Measurements from ENCODE around the gene VWA5B2.
A peak's percentile ranks its signal among the peaks of the same experiment; 100 is the strongest.

The VWA5B2 gene

DNA sequence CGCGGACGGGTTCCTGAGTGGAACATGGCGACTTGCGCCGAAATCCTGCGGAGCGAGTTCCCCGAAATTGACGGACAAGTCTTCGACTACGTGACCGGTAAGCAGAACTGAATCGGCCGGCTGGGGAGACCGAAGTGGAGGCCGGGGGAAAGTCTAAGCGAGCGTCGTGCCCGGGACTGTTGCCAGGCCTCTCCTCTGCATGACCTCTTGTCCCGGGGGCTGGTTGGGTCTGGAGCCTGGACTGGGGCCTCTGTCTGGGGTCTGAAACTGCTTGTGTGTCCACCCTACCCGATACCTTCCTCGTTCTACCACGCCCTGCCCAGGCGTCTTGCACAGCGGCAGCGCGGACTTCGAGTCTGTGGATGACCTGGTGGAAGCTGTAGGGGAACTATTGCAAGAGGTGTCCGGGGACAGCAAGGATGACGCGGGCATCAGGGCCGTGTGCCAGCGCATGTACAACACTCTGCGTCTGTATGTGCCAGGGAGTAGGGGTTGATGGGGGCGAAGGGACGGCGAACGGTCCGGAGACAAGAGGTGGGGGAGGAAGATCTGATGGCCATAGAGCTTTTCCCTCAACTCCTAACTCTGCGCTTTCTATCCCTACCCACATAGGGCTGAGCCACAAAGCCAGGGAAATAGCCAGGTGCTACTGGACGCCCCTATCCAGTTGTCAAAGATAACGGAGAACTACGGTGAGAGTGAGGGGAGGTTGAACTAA, 43.0 kb upstream of the VWA5B2 start, which contains the start of gene ABCF3:
Gene ABCF3, plus strand, starts transcription at position 16 of the 718 bp plus-strand sequence. Its CDS starts 9 bp downstream, at position 25.
- Histone ChIP-seq H2AFZ (ENCODE audit: low read depth, low read length, severe bottlenecking) (peak within 1 kb of the TSS; percentile 56), H3K4me3 (ENCODE audit: insufficient read depth, low read length, poor library complexity, severe bottlenecking) (peak within 1 kb of the TSS; percentile 76)

DNA sequence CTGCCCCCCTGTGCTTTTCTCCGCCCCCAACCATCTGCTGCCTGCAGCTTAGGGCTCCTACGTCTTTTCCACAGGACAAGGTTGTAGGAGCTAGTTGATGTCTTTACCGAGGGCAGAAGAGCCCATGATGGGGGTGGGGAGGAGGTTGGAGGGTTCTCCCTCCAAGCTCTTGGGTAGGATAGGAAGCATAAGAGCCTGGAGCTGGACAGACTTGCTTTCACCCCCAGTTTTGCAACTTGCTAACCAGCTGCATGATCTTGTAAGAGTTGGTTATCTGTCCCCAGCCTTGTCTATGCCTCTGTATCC, 42.5 kb upstream of the VWA5B2 start:
- Histone ChIP-seq H4K20me1 (ENCODE audit: low read depth, low read length) (no peaks in the 10 kb centered on the region), H3K79me2 (ENCODE audit: insufficient read depth, low read length) (peaks cover 29% of the 10 kb centered on the region), H3K9me3 (ENCODE audit: insufficient read depth, low read length) (no peaks in the 10 kb centered on the region), H3K27ac (ENCODE audit: low read depth, low read length) (no peak overlapping the region), H3K4me2 (ENCODE audit: low read depth, low read length, poor library complexity, severe bottlenecking) (peak overlapping the region; percentile 68), H3F3A (ENCODE audit: insufficient read depth) (0 out of 2 replicates have a peak, but pooled peaks cover 3% of the 10 kb centered on the region), H3K9me2 (replicated peaks; ENCODE audit: insufficient read depth, low read length) (no peaks in the 10 kb centered on the region), H2AFZ (ENCODE audit: low read depth, low read length, severe bottlenecking) (no peak overlapping the region), H3K27me3 (ENCODE audit: low read length) (no peaks in the 10 kb centered on the region), H3K36me3 (ENCODE audit: low read length) (peaks cover 6% of the 10 kb centered on the region; the same call in 1 of the 2 replicates), H3K4me3 (ENCODE audit: insufficient read depth, low read length, poor library complexity, severe bottlenecking) (peak overlapping the region; percentile 76), H3K9ac (ENCODE audit: low read length) (peak overlapping the region; percentile 73)
- TF ChIP-seq, protein P1, sequence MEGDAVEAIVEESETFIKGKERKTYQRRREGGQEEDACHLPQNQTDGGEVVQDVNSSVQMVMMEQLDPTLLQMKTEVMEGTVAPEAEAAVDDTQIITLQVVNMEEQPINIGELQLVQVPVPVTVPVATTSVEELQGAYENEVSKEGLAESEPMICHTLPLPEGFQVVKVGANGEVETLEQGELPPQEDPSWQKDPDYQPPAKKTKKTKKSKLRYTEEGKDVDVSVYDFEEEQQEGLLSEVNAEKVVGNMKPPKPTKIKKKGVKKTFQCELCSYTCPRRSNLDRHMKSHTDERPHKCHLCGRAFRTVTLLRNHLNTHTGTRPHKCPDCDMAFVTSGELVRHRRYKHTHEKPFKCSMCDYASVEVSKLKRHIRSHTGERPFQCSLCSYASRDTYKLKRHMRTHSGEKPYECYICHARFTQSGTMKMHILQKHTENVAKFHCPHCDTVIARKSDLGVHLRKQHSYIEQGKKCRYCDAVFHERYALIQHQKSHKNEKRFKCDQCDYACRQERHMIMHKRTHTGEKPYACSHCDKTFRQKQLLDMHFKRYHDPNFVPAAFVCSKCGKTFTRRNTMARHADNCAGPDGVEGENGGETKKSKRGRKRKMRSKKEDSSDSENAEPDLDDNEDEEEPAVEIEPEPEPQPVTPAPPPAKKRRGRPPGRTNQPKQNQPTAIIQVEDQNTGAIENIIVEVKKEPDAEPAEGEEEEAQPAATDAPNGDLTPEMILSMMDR (IDR thresholded peaks at IDR 0.05; ENCODE audit: insufficient read depth, low read length, poor library complexity, severe bottlenecking), result no peak
- no peak for TF ChIP-seq EZH2phosphoT487 (conservative IDR thresholded peaks at IDR 0.05; ENCODE audit: low read length)

More for the DNA sequence above, 43.0 kb upstream of the VWA5B2 start, which contains the start of gene ABCF3:
- TF ChIP-seq, protein P1 (IDR thresholded peaks at IDR 0.05; ENCODE audit: insufficient read depth, low read length, poor library complexity, severe bottlenecking), result no peak
- no peak for TF ChIP-seq EZH2phosphoT487 (conservative IDR thresholded peaks at IDR 0.05; ENCODE audit: low read length)
- Histone ChIP-seq H3K9ac (ENCODE audit: low read length) (peak within 1 kb of the TSS; percentile 73), H3K27ac (ENCODE audit: low read depth, low read length) (peak within 1 kb of the TSS; percentile 58), H3F3A (ENCODE audit: insufficient read depth) (0 out of 2 replicates have a peak, but pooled peaks cover 3% of the 10 kb centered on the region), H4K20me1 (ENCODE audit: low read depth, low read length) (no peaks in the 10 kb centered on the region), H3K27me3 (ENCODE audit: low read length) (no peaks in the 10 kb centered on the region), H3K79me2 (ENCODE audit: insufficient read depth, low read length) (peaks cover 29% of the 10 kb centered on the region), H3K9me3 (ENCODE audit: insufficient read depth, low read length) (no peaks in the 10 kb centered on the region), H3K9me2 (replicated peaks; ENCODE audit: insufficient read depth, low read length) (no peaks in the 10 kb centered on the region), H3K4me2 (ENCODE audit: low read depth, low read length, poor library complexity, severe bottlenecking) (peak within 1 kb of the TSS; percentile 75), H3K36me3 (ENCODE audit: low read length) (peaks cover 4% of the 10 kb centered on the region; the same call in 1 of the 2 replicates)

DNA sequence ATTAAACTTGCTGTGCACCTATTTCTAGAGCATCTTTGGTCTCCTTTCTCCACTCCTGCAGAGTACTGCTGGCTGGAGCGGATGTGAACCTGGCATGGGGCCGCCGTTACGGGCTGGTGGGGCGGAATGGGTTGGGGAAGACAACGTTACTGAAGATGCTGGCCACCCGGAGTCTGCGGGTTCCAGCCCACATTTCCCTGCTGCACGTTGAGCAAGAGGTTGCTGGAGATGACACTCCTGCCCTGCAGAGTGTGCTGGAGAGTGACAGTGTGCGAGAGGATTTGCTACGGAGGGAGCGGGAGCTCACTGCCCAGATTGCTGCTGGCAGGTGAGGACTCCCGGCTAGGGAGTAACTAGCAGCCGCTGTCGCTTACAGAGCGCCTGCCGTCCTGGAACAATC, 41.3 kb upstream of the VWA5B2 start:
- no peak overlapping the region for H3K9ac ChIP-seq (ENCODE audit: low read length)
- no peak overlapping the region for H3K27ac ChIP-seq (ENCODE audit: low read depth, low read length)
- H3F3A ChIP-seq (ENCODE audit: insufficient read depth), result 0 out of 2 replicates have a peak, but pooled peaks cover 3% of the 10 kb centered on the region
- H4K20me1 ChIP-seq (ENCODE audit: low read depth, low read length), result no peaks in the 10 kb centered on the region
- no peak overlapping the region for H2AFZ ChIP-seq (ENCODE audit: low read depth, low read length, severe bottlenecking)
- no peak overlapping the region for H3K4me2 ChIP-seq (ENCODE audit: low read depth, low read length, poor library complexity, severe bottlenecking)
- peaks cover 29% of the 10 kb centered on the region for H3K79me2 ChIP-seq (ENCODE audit: insufficient read depth, low read length)
- no peaks in the 10 kb centered on the region for H3K27me3 ChIP-seq (ENCODE audit: low read length)
- TF ChIP-seq EZH2phosphoT487 (conservative IDR thresholded peaks at IDR 0.05; ENCODE audit: low read length), result no peak
- TF ChIP-seq, protein P1 (IDR thresholded peaks at IDR 0.05; ENCODE audit: insufficient read depth, low read length, poor library complexity, severe bottlenecking), result no peak
- no peak overlapping the region for H3K4me3 ChIP-seq (ENCODE audit: insufficient read depth, low read length, poor library complexity, severe bottlenecking)
- no peaks in the 10 kb centered on the region for H3K9me2 ChIP-seq (replicated peaks; ENCODE audit: insufficient read depth, low read length)
- peaks cover 6% of the 10 kb centered on the region; the same call in 1 of the 2 replicates for H3K36me3 ChIP-seq (ENCODE audit: low read length)
- no peaks in the 10 kb centered on the region for H3K9me3 ChIP-seq (ENCODE audit: insufficient read depth, low read length)
